GM23338 (cell line): ENCODE results near the gene ALPL. TPM values are rescaled to one million over a fixed set of nuclear protein-coding genes. Genes with fewer than 3 reads are reported as not detected.

Experiments
- ATAC-seq: fragments of 200-7000 bp; cut with Tn5 transposase; 3 replicates; pipeline ENCODE4 v1.9.1; 2020
- DNase-seq: peaks from one replicate; pipeline ENCODE4 v3.0.0-alpha.2; 2015; ENCODE audit warnings: low spot score
- H2AFZ ChIP-seq: fragments of 200-600 bp; sonication (generic); 2 replicates; pipeline ENCODE4 v1.8.0; 2016; ENCODE audit warnings: antibody characterized with exemption, mild to moderate bottlenecking, moderate library complexity
- H3F3A ChIP-seq: fragments of 200-600 bp; sonication (generic); replicated peaks from 2 replicates; pipeline ENCODE4 v1.8.0; 2017; ENCODE audit warnings: antibody characterized with exemption, mixed run types, low read depth
- H3K27ac ChIP-seq: fragments of 200-600 bp; sonication (generic); 2 replicates; pipeline ENCODE4 v1.6.1; 2016; ENCODE audit warnings: low read depth
- H3K27me3 ChIP-seq: fragments of 200-600 bp; sonication (generic); 2 replicates; pipeline ENCODE4 v1.8.0; 2016; ENCODE audit warnings: mild to moderate bottlenecking, mixed run types, moderate library complexity; ENCODE audit not compliant: insufficient read depth
- H3K36me3 ChIP-seq: fragments of 200-600 bp; sonication (generic); 2 replicates; pipeline ENCODE4 v1.8.0; 2016; ENCODE audit warnings: mild to moderate bottlenecking; ENCODE audit not compliant: insufficient read depth
- H3K4me1 ChIP-seq: fragments of 200-600 bp; sonication (generic); 2 replicates; pipeline ENCODE4 v1.8.0; 2016; ENCODE audit warnings: mild to moderate bottlenecking, moderate library complexity; ENCODE audit not compliant: insufficient read depth
- H3K4me2 ChIP-seq: fragments of 200-600 bp; sonication (generic); 2 replicates; pipeline ENCODE4 v1.7.1; 2017; ENCODE audit warnings: mixed run types
- H3K4me3 ChIP-seq: fragments of 200-600 bp; sonication (generic); 2 replicates; pipeline ENCODE4 v1.6.1; 2016; ENCODE audit warnings: mixed run types
- H3K79me2 ChIP-seq: fragments of 200-600 bp; sonication (generic); replicated peaks from 2 replicates; pipeline ENCODE4 v1.8.0; 2017; ENCODE audit warnings: mild to moderate bottlenecking; ENCODE audit not compliant: insufficient read depth
- H3K9me2 ChIP-seq: fragments of 200-600 bp; sonication (generic); 2 replicates; pipeline ENCODE4 v1.8.0; 2017; ENCODE audit not compliant: insufficient read depth
- H4K20me1 ChIP-seq: fragments of 200-600 bp; sonication (generic); replicated peaks from 2 replicates; pipeline ENCODE4 v1.8.0; 2017; ENCODE audit warnings: mild to moderate bottlenecking; ENCODE audit not compliant: insufficient read depth
- H3K27ac Mint-ChIP-seq: 2 replicates; pipeline ENCODE4 v1.8.0; 2020; ENCODE audit warnings: inconsistent platforms, mild to moderate bottlenecking, moderate library complexity, mixed read lengths
- H3K27me3 Mint-ChIP-seq: 3 replicates; pipeline ENCODE4 v1.8.0; 2022; ENCODE audit warnings: low read depth, mild to moderate bottlenecking, moderate library complexity, mixed read lengths, inconsistent platforms; ENCODE audit not compliant: insufficient read depth, poor library complexity
- H3K36me3 Mint-ChIP-seq: 3 replicates; pipeline ENCODE4 v1.8.0; 2021; ENCODE audit warnings: low read depth, mild to moderate bottlenecking, inconsistent platforms, moderate library complexity, mixed read lengths
- H3K4me1 Mint-ChIP-seq: 3 replicates; pipeline ENCODE4 v1.8.0; 2020; ENCODE audit warnings: mild to moderate bottlenecking, inconsistent platforms, mixed read lengths
- H3K4me3 Mint-ChIP-seq: 3 replicates; pipeline ENCODE4 v1.8.0; 2021; ENCODE audit warnings: moderate library complexity, mild to moderate bottlenecking, inconsistent platforms, mixed read lengths
- H3K9me3 Mint-ChIP-seq: 3 replicates; pipeline ENCODE4 v1.8.0; 2020; ENCODE audit warnings: moderate library complexity, mild to moderate bottlenecking, inconsistent platforms, mixed read lengths
- ETS1 ChIP-seq: IDR thresholded peaks from 2 replicates; pipeline ENCODE4 v1.6.1; 2016; ENCODE audit warnings: antibody characterized with exemption
- EZH2phosphoT487 ChIP-seq: fragments of 200-600 bp; sonication (generic); IDR thresholded peaks from one replicate; pipeline ENCODE4 v1.8.1; 2018; ENCODE audit warnings: antibody characterized with exemption; ENCODE audit not compliant: unreplicated experiment
- JUNB ChIP-seq: IDR thresholded peaks from one replicate; pipeline ENCODE4 v1.6.1; 2016; ENCODE audit warnings: antibody characterized with exemption; ENCODE audit not compliant: unreplicated experiment
- NANOG ChIP-seq: IDR thresholded peaks from 2 replicates; pipeline ENCODE4 v1.6.1; 2016; ENCODE audit warnings: antibody characterized with exemption, borderline replicate concordance
- REST ChIP-seq: IDR thresholded peaks from one replicate; pipeline ENCODE4 v1.6.1; 2018; ENCODE audit warnings: antibody characterized with exemption; ENCODE audit not compliant: unreplicated experiment
- ZNF114 ChIP-seq: fragments of 250-450 bp; sonication (Bioruptor Pico); IDR thresholded peaks from 2 replicates; pipeline ENCODE4 v1.5.0; 2020; ENCODE audit warnings: mild to moderate bottlenecking, moderate library complexity
- ZNF331 ChIP-seq: fragments of 250-450 bp; sonication (Bioruptor Pico); IDR thresholded peaks from 2 replicates; pipeline ENCODE4 v1.5.0; 2020; ENCODE audit warnings: low read depth, mild to moderate bottlenecking, moderate library complexity
- ZNF462 ChIP-seq: fragments of 250-450 bp; sonication (Bioruptor Pico); IDR thresholded peaks from 2 replicates; pipeline ENCODE4 v1.5.0; 2020; ENCODE audit warnings: mild to moderate bottlenecking, moderate library complexity
- polyA plus RNA-seq: library from polyadenylated mRNA; unstranded; fragments of >200 nt; fragmentation: Nextera tagmentation; extraction: Ambion mirVana; gene quantifications from 2 replicates; pipeline ENCODE4 v1.2.1, GENCODE V29; 2016
- total RNA-seq: library from RNA; depleted of rRNA; stranded (reverse); fragments of >200 nt; shearing (Covaris generic); gene quantifications from 2 replicates; pipeline ENCODE4 v1.2.3, GENCODE V29; 2014

ALPL gene
- total and polyA plus RNA-seq, 2 experiments from 2014 or later: 116 to 187 TPM

- Histone ChIP-seq H2AFZ (no peak overlapping the region), H3K4me2 (no peak overlapping the region), H3K36me3 (no peaks in the 10 kb centered on the region; the same call in 1 of the 2 replicates), H3K79me2 (peaks cover 4% of the 10 kb centered on the region; the same call in 1 of the 2 replicates), H4K20me1 (peaks cover 3% of the 10 kb centered on the region), H3K9me2 (no peaks in the 10 kb centered on the region), H3K27ac (peak overlapping the region; percentile 22; the same call in 1 of the 2 replicates), H3K27me3 (no peaks in the 10 kb centered on the region), H3K4me3 (no peak overlapping the region), H3K4me1 (peaks cover 24% of the 10 kb centered on the region), H3F3A (0 out of 2 replicates have a peak, but pooled peaks cover 11% of the 10 kb centered on the region)
- H3K27ac Mint-ChIP-seq: no peak overlapping the region
- TF ChIP-seq ZNF114 (CRISPR knock-in tag) (no peak), ETS1 (no peak), EZH2phosphoT487 (no peak)
- no peak for ATAC-seq
- no peak for DNase-seq
- H3K4me1 Mint-ChIP-seq: peaks cover 46% of the 10 kb centered on the region
- peaks cover 8% of the 10 kb centered on the region for H3K36me3 Mint-ChIP-seq
- no peaks in the 10 kb centered on the region for H3K9me3 Mint-ChIP-seq
- no peak overlapping the region; the same call in 2 of the 3 replicates for H3K4me3 Mint-ChIP-seq
- peaks cover 7% of the 10 kb centered on the region for H3K27me3 Mint-ChIP-seq
Observed at GRCh38 chr1:21550866-21551475, 41.7 kb downstream of the ALPL start.

- Mint-ChIP-seq H3K9me3 (no peaks in the 10 kb centered on the region), H3K27ac (peak overlapping the region; percentile 78), H3K27me3 (peaks cover 3% of the 10 kb centered on the region), H3K4me3 (no peak overlapping the region; the same call in 2 of the 3 replicates), H3K36me3 (peaks cover 13% of the 10 kb centered on the region), H3K4me1 (peaks cover 39% of the 10 kb centered on the region)
- DNase-seq (no peak), ATAC-seq (no peak)
- Histone ChIP-seq H3K36me3 (no peaks in the 10 kb centered on the region; the same call in 1 of the 2 replicates), H3K27ac (peak overlapping the region; percentile 33; the same call in 1 of the 2 replicates), H3K9me2 (no peaks in the 10 kb centered on the region), H2AFZ (no peak overlapping the region), H3F3A (0 out of 2 replicates have a peak, but pooled peaks cover 11% of the 10 kb centered on the region), H3K4me2 (0 out of 2 replicates have a peak overlapping the region, but pooled peaks have one; percentile 19), H3K79me2 (no peaks in the 10 kb centered on the region), H3K4me1 (peaks cover 24% of the 10 kb centered on the region), H3K4me3 (no peak overlapping the region), H3K27me3 (no peaks in the 10 kb centered on the region), H4K20me1 (peaks cover 3% of the 10 kb centered on the region; the same call in 1 of the 2 replicates)
- TF ChIP-seq ZNF331 (CRISPR knock-in tag): no peak
- no peak for TF ChIP-seq NANOG
- TF ChIP-seq REST: no peak
- TF ChIP-seq ZNF114 (CRISPR knock-in tag): no peak
- TF ChIP-seq ZNF462: no peak
- TF ChIP-seq JUNB: no peak
- TF ChIP-seq ETS1: no peak
Observed at GRCh38 chr1:21552715-21553114, 43.5 kb downstream of the ALPL start.
